ENCODE data around the gene PMEL. TPM values are rescaled to one million over a fixed set of nuclear protein-coding genes. Genes with fewer than 3 reads are reported as not detected.

The PMEL gene
- total RNA-seq, 1 experiment from 2014 or later = 72.2 TPM

DNA sequence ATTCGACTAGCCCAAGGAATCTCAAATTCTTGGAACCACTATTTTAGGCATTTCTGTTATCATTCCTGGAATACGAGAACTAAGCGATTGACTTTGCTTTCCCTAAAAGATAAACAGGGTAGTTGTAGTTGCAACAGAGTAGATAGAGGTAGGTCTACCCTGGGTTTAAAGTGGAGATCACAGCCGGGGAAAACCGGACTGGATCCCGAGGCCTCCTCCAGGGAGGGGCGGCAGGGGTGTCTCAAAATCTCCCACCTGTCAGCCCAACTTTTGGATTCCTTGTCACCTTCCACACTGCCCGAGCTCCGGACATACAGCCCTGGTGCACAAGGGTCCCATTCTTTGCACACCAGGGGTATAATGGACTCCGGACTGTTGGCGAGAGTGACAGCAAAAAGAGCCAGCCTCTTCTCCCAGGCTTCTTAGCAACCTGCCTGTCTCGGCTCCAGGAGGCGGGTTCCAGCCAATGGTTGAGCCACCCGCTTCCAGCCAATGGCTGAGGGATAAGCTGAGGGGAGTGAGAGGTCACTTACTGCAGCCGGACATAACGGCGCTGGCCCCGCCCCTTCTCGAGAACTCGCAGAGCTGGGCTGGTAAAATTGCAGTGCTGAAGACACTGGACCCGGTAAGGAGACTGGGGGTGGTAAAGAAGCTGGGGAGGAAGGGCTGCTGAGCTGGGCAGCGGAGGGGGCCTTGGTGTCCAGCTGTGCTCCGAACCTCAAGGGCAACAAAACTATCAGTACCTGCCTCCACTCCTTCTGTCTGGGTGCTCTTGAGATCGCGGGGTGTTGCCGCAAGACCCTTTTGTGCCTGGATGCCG is 31.1 kb upstream of the PMEL start, which contains the start of gene SUOX (continued):
- TF ChIP-seq NFYB (CRISPR knock-in tag; conservative IDR thresholded peaks at IDR 0.05; ENCODE audit: low read depth) (peak; percentile 56), GABPB1 (CRISPR knock-in tag; IDR thresholded peaks at IDR 0.05) (no peak; the same call in 1 of the 2 replicates), KAT7 (CRISPR knock-in tag; IDR thresholded peaks at IDR 0.05; ENCODE audit: borderline replicate concordance) (0 out of 2 replicates have a peak, but pooled peaks have one; percentile 34), ETV6 (CRISPR knock-in tag; IDR thresholded peaks at IDR 0.05) (peak; percentile 83), NFATC4 (CRISPR knock-in tag; IDR thresholded peaks at IDR 0.05) (no peak)
- TF ChIP-seq, protein P1, sequence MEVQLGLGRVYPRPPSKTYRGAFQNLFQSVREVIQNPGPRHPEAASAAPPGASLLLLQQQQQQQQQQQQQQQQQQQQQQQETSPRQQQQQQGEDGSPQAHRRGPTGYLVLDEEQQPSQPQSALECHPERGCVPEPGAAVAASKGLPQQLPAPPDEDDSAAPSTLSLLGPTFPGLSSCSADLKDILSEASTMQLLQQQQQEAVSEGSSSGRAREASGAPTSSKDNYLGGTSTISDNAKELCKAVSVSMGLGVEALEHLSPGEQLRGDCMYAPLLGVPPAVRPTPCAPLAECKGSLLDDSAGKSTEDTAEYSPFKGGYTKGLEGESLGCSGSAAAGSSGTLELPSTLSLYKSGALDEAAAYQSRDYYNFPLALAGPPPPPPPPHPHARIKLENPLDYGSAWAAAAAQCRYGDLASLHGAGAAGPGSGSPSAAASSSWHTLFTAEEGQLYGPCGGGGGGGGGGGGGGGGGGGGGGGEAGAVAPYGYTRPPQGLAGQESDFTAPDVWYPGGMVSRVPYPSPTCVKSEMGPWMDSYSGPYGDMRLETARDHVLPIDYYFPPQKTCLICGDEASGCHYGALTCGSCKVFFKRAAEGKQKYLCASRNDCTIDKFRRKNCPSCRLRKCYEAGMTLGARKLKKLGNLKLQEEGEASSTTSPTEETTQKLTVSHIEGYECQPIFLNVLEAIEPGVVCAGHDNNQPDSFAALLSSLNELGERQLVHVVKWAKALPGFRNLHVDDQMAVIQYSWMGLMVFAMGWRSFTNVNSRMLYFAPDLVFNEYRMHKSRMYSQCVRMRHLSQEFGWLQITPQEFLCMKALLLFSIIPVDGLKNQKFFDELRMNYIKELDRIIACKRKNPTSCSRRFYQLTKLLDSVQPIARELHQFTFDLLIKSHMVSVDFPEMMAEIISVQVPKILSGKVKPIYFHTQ (CRISPR knock-in tag; IDR thresholded peaks at IDR 0.05) = 0 out of 2 replicates have a peak, but pooled peaks have one; percentile 50

DNA sequence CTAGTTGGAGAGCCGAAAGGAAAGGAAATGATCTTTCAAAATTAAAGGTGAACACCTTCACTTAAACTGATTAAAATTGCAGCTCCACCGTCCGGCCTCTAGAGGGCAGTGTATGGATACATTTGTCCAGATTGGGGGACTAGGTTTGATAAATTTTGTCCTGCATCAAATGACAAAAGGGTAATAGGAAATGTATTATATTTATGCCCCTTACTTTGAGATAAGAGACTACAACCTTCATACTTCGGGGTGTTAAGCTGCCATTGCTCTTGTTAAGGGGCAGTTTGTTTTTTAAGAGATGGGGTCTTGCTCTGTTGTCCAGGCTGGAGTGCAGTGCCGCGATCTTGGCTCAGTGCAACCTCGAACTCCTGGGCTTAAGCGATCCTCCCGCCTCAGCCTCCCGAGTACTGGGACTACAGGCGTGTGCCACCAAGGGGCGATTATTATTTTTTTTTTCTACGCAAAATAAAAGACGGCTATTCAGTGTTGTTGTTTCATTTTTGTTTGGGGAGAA is 30.4 kb upstream of the PMEL start:
- DNase-seq (ENCODE audit: low spot score) (peak; percentile 37), ATAC-seq (no peak)
- ChIA-PET CTCF (interaction anchor here (0.6 to 3.3 kb wide), 29 partner anchors 10 to 315 kb away, joined by 3 to 68 read pairs (median 5); partner anchors contain the start of genes ERBB3, ESYT1, IKZF4 and PA2G4), POLR2A (interaction anchor here (1.9 to 2.4 kb wide), 3 partner anchors 11 to 122 kb away, joined by 7 to 20 read pairs (median 20); partner anchors contain the start of genes RAB5B and ZC3H10)
- Mint-ChIP-seq H3K27ac (peak overlapping the region; percentile 96), H3K36me3 (peaks cover 28% of the 10 kb centered on the region), H3K27me3 (ENCODE audit: low read depth) (no peaks in the 10 kb centered on the region), H3K4me1 (0 out of 2 replicates have a peak, but pooled peaks cover 7% of the 10 kb centered on the region), H3K4me3 (peak overlapping the region; percentile 95), H3K9me3 (no peaks in the 10 kb centered on the region)
- no peak for TF ChIP-seq RELA (CRISPR knock-in tag; IDR thresholded peaks at IDR 0.05; ENCODE audit: borderline replicate concordance)
- no peak for TF ChIP-seq TEAD1 (CRISPR knock-in tag; IDR thresholded peaks at IDR 0.05)
- TF ChIP-seq, protein P2, sequence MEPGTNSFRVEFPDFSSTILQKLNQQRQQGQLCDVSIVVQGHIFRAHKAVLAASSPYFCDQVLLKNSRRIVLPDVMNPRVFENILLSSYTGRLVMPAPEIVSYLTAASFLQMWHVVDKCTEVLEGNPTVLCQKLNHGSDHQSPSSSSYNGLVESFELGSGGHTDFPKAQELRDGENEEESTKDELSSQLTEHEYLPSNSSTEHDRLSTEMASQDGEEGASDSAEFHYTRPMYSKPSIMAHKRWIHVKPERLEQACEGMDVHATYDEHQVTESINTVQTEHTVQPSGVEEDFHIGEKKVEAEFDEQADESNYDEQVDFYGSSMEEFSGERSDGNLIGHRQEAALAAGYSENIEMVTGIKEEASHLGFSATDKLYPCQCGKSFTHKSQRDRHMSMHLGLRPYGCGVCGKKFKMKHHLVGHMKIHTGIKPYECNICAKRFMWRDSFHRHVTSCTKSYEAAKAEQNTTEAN (CRISPR knock-in tag; IDR thresholded peaks at IDR 0.05) = no peak
- TF ChIP-seq, protein P3, sequence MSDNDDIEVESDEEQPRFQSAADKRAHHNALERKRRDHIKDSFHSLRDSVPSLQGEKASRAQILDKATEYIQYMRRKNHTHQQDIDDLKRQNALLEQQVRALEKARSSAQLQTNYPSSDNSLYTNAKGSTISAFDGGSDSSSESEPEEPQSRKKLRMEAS (CRISPR knock-in tag; IDR thresholded peaks at IDR 0.05) = no peak
- TF ChIP-seq ZNF416 (CRISPR knock-in tag; IDR thresholded peaks at IDR 0.05) = no peak
- peak; percentile 98 for TF ChIP-seq GTF2I (CRISPR knock-in tag; conservative IDR thresholded peaks at IDR 0.05)
- peak; percentile 99 for TF ChIP-seq ZNF121 (CRISPR knock-in tag; IDR thresholded peaks at IDR 0.05)
- no peak for TF ChIP-seq OVOL2 (CRISPR knock-in tag; IDR thresholded peaks at IDR 0.05; ENCODE audit: borderline replicate concordance)
- TF ChIP-seq, protein P4, sequence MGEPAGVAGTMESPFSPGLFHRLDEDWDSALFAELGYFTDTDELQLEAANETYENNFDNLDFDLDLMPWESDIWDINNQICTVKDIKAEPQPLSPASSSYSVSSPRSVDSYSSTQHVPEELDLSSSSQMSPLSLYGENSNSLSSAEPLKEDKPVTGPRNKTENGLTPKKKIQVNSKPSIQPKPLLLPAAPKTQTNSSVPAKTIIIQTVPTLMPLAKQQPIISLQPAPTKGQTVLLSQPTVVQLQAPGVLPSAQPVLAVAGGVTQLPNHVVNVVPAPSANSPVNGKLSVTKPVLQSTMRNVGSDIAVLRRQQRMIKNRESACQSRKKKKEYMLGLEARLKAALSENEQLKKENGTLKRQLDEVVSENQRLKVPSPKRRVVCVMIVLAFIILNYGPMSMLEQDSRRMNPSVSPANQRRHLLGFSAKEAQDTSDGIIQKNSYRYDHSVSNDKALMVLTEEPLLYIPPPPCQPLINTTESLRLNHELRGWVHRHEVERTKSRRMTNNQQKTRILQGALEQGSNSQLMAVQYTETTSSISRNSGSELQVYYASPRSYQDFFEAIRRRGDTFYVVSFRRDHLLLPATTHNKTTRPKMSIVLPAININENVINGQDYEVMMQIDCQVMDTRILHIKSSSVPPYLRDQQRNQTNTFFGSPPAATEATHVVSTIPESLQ (CRISPR knock-in tag; IDR thresholded peaks at IDR 0.05) = no peak
- TF ChIP-seq FOXK1 (CRISPR knock-in tag; IDR thresholded peaks at IDR 0.05) = no peak
- TF ChIP-seq CBFB (CRISPR knock-in tag; IDR thresholded peaks at IDR 0.05; ENCODE audit: low read depth) = no peak
- TF ChIP-seq, protein P5, sequence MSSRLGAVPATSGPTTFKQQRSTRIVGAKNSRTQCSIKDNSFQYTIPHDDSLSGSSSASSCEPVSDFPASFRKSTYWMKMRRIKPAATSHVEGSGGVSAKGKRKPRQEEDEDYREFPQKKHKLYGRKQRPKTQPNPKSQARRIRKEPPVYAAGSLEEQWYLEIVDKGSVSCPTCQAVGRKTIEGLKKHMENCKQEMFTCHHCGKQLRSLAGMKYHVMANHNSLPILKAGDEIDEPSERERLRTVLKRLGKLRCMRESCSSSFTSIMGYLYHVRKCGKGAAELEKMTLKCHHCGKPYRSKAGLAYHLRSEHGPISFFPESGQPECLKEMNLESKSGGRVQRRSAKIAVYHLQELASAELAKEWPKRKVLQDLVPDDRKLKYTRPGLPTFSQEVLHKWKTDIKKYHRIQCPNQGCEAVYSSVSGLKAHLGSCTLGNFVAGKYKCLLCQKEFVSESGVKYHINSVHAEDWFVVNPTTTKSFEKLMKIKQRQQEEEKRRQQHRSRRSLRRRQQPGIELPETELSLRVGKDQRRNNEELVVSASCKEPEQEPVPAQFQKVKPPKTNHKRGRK (CRISPR knock-in tag; IDR thresholded peaks at IDR 0.05; ENCODE audit: borderline replicate concordance) = no peak
- TF ChIP-seq, protein P6, sequence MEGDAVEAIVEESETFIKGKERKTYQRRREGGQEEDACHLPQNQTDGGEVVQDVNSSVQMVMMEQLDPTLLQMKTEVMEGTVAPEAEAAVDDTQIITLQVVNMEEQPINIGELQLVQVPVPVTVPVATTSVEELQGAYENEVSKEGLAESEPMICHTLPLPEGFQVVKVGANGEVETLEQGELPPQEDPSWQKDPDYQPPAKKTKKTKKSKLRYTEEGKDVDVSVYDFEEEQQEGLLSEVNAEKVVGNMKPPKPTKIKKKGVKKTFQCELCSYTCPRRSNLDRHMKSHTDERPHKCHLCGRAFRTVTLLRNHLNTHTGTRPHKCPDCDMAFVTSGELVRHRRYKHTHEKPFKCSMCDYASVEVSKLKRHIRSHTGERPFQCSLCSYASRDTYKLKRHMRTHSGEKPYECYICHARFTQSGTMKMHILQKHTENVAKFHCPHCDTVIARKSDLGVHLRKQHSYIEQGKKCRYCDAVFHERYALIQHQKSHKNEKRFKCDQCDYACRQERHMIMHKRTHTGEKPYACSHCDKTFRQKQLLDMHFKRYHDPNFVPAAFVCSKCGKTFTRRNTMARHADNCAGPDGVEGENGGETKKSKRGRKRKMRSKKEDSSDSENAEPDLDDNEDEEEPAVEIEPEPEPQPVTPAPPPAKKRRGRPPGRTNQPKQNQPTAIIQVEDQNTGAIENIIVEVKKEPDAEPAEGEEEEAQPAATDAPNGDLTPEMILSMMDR (IDR thresholded peaks at IDR 0.05) = peak; percentile 71
- TF ChIP-seq ZNF671 (CRISPR knock-in tag; IDR thresholded peaks at IDR 0.05) = 0 out of 2 replicates have a peak, but pooled peaks have one; percentile 52
- TF ChIP-seq TCF7 (CRISPR knock-in tag; IDR thresholded peaks at IDR 0.05; ENCODE audit: low read depth) = no peak

Data from WTC11 (cell line).